Stimulated activated CD8-positive, alpha-beta memory T cell treated with anti-CD3 and anti-CD28 coated beads, Interleukin-2, amount 100 ng/mL, for 48 hours (primary cell): ENCODE measurements around the gene MYH14.

Source experiments
- DNase-seq, 2 donors: peaks; one replicate each; pipeline ENCODE4 v3.0.0-alpha.2; 2020; ENCODE audit warnings: low read depth in 2 of 2

Gene MYH14

GRCh38 chr19:50290775-50291174 is 87.4 kb downstream of the MYH14 start:
- DNase-seq, result no peak

DNA sequence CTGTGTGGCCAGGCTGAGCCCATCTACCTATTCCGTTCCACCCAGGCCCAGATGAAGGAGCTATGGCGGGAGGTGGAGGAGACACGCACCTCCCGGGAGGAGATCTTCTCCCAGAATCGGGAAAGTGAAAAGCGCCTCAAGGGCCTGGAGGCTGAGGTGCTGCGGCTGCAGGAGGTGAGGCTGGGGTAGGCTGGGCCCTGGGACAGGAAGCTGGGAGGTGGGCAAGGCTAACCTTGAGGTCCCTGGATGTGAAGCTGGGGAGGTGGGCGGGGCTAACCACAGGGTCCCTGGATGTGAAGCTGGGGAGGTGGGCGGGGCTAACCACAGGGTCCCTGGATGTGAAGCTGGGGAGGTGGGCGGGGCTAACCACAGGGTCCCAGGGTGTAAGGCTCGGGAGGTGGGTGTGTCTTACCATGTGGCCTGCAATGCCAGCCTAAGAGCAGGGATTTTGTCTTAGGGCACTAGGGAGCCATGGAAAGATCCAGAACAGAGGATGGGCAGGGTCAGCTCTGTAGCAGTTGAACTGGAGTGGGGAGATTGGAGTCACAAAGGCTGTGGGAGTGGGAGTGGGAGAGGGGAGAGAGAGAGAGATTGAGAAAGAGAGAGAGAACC is 88.9 kb downstream of the MYH14 start:
- DNase-seq, result no peak

DNA sequence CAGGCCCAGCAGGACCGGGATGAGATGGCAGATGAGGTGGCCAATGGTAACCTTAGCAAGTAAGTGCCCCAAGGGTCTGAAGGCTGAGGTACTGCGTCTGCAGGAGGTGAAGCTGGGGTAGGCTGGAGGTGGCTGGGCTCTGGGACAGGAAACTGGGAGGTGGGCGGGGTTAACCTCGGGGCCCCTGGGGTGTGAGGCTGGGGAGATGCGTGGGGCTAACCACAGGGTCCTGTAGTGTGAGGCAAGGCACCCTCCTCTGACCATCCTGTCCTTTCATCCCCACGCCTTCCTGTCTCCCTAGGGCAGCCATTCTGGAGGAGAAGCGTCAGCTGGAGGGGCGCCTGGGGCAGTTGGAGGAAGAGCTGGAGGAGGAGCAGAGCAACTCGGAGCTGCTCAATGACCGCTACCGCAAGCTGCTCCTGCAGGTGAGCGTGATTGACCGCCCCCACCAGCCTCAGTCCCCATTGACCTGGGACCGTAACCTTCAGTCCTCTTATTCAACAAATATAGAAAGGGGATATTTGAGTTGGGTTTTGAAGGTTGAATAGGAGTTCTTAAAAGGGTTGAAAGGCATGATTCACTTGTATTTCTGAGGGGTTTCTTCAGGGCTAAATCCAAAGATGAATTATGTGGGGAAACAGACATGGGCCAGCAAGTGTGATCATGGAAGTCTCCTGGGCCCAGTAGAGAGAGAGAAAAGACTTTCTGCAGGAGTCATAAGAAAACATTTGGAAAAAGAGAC is 90.0 kb downstream of the MYH14 start:
- DNase-seq, result no peak

DNA sequence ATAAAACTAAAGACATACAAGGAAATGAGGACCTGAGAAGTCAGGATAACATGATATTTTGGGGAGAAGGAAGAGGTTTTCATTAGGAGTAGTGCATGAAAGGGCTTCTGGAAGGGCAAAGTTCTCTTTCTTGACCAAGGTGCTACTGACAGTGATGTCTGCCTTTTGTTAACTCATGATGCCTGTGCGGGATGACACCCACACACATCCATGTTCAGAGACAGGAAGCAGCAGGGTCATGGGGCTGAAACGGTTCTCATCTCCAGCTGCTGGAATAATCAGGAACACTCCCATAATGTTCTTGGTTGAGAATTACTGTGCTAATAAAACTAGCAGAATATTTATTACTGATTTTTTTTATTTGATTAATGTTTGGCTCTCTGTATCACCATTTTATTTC is 96.6 kb downstream of the MYH14 start:
- no peak for DNase-seq

DNA sequence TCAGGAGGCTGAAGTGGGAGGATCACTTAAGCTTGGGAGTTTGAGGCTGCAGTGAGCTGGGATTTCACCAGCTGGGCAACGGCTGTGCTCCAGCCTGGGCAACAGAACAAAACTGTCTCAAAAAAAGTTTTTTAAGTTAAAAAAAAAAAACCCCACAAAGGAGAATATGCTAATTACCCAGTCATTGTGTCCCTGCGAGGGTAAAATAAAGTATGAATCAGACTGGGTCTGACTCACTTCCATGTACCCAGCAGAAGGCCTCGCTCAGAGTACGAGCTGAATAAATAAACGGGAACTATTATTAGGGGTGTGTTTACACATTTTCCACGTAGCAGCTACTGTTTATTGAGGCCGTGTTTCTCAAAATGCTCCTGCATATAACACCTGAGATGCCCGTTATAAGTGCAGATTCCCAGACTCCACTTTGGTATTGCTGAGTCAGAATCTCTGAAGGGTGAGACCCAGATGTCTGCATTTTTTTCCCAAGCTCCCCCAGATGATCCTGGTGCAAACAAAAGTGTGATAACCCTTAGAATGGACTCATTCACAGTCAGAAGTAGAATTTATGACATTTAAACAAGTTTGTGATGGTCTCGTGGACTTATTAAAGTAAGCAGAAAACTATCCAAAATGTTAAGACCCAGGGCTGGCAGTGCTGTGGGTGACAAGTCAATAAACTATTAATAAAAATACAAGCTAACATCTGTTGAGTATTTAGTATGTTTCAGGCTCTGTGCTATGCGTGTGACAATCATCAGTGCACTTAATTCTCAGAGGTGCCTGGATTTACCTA is 97.6 kb downstream of the MYH14 start:
- no peak for DNase-seq

- no peak for DNase-seq
Measured at GRCh38 chr19:50301607-50301971, 98.2 kb downstream of the MYH14 start.

DNA sequence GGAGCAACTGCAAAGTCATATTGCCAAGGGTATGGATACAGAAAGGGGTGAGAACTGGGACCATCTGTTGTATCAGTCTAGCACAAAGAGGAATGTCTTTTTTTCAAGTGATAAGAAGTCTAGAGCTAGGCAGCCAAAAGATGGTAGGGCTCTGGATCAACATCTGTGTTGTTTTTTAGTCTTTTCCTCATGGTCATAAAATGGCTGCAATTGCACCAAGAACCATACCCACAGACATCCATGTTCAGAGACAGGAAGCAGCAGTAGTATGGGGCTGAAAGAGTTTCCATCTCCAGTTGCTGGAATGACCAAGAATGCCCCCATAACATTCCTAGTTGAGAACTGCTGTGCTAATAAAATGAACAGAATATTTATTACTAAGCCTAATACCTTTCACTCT is 100.1 kb downstream of the MYH14 start:
- no peak for DNase-seq

DNA sequence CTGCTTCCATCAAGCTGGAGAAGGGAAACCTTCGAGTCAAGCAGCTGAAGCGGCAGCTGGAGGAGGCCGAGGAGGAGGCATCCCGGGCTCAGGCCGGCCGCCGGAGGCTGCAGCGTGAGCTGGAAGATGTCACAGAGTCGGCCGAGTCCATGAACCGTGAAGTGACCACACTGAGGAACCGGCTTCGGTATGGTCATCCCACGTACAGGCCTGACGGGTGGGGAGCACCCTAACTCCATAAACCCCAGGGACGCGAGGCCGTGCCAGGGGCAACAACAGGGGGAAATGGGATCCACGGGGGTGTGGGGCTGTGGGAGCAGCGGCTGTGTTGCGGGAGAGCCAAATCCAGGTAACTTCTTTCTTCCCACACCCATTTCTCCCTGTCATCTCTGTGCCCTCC is 105.6 kb downstream of the MYH14 start:
- DNase-seq, result no peak

DNA sequence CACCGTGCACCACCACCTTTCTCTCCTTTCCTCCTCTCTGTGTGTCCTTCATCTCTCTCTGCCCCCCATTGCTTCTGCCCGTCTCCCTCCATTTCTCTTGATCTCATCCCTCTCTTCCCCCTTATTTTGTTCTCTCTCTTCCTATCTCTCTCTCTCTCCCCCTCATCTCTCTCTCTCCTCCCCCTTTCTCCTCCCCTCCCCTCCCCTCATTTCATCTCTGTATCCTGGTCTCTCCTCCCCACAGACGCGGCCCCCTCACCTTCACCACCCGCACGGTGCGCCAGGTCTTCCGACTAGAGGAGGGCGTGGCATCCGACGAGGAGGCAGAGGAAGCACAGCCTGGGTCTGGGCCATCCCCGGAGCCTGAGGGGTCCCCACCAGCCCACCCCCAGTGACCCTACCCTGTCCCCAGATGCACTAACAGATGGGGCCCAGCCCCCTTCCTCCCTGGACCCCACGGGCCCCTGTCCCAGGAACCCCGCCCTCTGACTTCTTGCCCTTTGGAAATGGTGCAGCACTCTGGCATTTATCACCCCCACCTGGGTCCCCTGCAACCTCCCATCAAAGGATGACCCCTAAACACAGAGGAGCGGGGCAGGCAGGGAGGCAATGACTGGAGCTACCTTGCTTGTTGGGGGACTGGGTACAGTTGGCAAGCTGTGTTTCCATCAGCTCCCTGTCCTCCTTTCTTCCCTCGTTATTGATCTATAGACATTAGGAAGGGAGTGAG is 106.1 kb downstream of the MYH14 start:
- no peak for DNase-seq

DNA sequence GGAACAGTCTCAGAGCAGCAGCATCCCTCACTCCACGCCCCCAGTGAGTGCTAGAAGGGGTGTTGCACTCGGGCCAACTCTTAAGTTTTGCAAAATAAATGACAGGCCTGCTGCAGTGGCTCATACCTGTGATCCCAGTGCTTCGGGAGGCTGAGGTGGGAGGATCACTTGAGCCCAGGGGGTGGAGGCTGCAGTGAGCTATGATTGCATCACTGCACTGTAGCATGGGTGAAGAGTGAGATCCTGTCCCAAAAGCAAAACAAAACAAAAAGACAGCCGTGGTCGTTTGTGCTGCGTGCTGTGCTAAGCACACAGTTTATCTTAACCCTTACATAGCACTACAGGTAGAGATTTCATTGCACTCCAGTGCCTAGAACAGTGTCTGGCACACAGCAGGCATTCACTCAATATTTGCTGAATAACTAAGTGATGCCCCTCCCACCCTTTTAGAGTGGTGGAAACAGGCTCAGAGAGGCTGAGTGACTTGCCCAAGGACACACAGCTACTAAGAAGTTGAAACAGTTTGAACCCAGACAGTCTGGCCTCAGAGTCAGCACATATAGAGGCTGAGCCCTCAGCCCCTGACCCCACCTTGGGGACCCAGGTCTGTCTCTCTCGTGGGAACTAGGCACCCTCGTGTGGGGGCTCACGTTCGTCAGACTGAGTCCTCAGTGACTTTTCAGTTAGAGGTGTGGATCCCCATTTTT is 107.5 kb downstream of the MYH14 start:
- DNase-seq, result no peak

GRCh38 chr19:50311723-50312635 is 108.6 kb downstream of the MYH14 start:
- DNase-seq, result no peak

- DNase-seq, result no peak
Measured at GRCh38 chr19:50312967-50313811, 109.8 kb downstream of the MYH14 start.

DNA sequence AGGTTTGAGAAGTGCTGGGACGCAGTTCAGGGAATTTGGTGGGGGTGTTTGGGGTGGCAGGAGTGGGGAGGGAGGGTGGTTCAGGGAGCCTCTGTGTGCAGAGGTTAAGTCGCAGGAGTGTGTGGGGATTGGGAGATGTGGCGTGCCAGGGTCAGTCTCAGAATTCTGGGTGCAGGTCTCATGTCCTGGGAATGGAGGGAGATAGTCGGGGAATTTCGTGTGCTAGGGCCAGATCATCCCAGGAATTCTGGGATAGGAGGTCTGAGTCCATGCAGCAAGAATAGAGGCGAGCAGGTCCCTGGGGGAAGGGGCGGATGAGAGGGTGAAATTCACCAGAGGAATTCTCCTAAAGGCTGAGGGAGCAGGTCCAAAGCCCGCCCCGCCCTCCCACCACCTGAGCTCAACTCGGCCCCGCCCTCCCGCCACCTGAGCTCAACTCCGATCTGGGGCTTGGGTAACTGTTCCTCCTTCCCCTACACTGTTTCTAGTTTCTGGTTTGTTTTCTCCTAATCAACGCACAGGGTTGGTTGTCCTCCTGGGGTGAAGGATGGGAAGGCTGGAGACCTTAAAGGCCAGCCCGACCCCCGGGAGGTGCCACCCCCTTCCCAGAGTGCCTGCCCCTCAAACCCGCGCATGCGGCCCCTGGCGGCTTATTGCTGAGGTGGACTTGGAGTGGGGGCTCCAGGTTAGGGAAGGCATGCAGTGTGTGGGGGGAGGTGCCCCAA is 110.6 kb downstream of the MYH14 start:
- DNase-seq, result no peak

GRCh38 chr19:50314724-50315708 is 111.6 kb downstream of the MYH14 start:
- DNase-seq, result no peak

GRCh38 chr19:50315773-50316448 is 112.5 kb downstream of the MYH14 start:
- peak in 1 of 2 donors; percentile 38 for DNase-seq

DNA sequence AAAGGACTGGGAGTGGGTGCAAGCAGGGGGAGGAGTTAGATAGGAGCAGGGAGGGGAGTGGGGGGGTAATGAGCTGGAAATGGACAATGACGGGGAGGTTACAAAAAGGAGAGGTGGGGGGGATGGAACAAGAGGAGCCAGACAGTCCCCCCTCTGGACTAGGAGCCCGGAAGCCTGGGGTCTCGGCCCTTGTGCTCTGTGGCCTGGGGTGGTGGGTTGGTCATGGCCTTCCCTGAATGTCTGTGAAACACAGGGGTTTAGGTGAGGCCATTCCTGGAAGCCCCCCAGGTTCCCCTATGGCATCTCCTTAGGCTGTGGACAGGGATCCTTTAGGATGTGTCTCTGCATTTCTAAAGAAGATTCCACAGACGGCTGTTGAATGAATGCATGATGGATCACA is 113.7 kb downstream of the MYH14 start:
- DNase-seq, result no peak

DNA sequence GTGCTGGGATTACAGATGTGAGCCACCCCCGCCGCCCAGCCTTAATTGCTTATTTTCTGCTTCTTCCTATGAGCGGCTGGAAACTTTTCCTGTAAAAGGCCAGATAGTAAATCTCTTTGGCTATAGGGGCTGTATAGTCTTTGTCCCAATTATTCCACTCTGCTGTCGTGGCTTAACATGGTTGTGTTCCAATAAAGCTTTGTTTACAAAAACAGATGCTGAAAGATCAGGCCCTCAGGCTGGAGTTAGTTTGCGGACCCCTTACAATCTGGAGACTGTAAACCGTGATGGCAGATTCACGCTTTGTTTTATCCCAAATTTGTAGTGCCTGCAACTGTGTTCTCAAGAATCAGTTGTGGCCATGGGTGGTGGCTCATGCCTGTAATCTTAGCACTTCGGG is 115.0 kb downstream of the MYH14 start:
- no peak for DNase-seq
